GM21737 (cell line): Measurements from ENCODE around the gene WFDC1.

Experiments
- ATAC-seq: cut with Tn5 transposase; IDR thresholded peaks from one replicate; pipeline ENCODE4 v1.9.1; 2021; ENCODE audit warnings: mild to moderate bottlenecking, moderate library complexity; ENCODE audit not compliant: unreplicated experiment

Gene WFDC1

GRCh38 chr16:84349862-84350684, 55.4 kb downstream of the WFDC1 start:
- no peak for ATAC-seq

DNA sequence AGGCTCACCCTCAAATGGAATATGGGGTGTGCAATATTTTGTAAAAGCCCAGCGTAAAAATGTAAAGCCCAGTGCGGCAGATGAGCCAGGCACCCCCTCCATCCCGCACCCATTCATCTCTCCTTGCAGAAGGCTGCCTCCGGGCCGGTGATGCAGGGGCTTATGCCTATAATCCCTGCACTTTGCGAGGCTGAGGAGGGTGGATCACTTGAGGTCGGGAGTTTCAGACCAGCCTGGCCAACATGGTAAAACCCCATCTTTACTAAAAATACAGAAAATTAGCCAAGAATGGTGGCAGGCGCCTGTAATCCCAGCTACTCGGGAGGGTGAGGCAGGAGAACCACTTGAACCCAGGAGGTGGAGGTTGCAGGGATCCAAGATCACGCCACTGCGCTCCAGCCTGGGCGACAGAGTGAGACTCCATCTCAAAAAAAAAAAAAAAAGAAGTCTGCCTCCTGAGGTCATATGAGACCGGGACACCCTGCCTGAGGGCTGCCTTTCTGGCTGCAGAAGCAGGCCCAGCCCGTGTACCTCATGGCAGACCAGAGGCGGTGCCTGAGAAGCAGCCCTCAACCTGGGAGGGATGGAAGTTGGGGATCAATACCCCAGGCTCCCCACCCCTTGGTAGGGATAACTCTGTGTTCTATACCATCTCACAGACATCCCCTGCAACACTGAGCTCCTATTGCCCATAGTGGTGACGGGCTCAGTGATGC, 56.2 kb downstream of the WFDC1 start:
- ATAC-seq = no peak

DNA sequence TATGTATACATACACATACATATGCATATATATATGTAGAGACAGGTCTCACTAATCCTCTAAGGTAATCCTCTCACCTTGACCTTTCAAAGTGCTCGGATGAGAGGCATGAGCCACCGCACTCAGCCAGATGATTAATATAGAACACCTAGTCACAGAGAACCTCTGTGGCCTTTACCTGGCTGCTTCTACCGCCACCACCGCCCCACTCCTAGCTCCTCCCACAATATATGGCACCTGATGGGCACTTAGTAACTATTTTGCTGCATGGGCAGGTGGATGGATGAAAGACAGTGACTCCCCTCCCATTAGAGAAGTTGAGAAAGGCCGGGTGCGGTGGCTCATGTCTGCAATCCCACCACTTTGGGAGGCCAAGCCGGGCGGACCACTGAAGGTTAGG, 57.0 kb downstream of the WFDC1 start:
- no peak for ATAC-seq

GRCh38 chr16:84354306-84354705, 59.6 kb downstream of the WFDC1 start:
- no peak for ATAC-seq

DNA sequence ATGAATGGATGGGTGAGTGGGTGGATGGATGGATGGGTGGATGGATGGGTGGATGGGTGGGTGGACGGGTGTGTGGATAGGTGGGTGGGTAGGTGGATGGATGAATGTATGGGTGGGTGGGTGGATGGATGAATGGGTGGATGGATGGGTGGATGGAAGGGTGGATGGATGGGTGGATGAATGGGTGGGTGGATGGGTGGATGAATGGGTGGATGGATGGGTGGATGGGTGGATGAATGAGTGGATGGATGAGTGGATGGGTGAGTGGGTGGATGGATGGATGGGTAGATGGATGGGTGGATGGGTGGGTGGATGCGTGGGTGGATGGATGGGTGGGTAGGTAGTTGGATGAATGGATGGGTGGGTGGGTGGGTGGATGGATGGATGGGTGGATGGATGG, 60.5 kb downstream of the WFDC1 start:
- ATAC-seq = no peak

DNA sequence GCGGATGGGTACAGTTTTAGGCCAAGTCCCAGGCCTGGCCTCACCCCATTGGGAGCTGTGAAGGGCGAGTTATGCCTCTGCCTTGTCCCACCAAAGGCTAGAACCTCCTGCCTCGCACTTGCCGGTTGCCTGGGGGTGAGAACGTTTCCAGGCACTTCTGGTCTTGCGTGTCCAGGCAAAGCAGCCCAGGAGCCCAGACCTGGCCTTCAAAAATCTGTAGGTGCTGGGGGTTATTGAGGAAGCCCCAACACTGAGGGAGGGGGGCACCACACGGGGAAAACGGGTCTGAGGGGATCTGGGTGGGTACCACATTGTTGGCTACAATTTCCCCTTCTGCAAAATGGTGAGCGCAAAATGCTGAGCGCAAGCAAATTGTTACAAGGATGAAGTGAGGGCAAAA, 61.5 kb downstream of the WFDC1 start:
- ATAC-seq = no peak

DNA sequence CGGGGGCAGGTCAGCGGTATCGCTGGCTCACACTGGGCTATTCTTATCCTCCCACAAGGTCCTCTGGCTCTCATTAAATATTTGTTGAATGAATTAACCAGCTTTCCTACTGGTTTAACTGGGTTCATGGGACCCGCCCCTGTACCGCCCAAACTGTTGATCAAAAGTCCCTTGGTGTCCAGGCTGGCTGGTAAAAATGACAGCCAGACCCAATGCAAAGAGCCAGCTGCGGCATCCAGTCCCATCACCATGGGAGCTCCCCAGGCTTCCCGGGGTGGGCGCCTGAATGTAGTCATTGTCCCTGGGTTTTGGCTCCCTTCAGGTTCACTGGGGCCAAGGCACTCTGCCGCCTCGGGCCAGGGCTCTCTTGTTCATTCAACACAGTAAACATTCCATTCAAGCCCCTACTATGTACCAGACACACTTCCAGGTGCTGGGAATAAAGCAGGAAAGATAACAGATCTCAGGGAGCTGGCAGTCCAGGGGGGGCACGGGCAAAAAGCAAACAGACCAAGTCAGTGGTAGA, 62.0 kb downstream of the WFDC1 start:
- ATAC-seq = no peak

DNA sequence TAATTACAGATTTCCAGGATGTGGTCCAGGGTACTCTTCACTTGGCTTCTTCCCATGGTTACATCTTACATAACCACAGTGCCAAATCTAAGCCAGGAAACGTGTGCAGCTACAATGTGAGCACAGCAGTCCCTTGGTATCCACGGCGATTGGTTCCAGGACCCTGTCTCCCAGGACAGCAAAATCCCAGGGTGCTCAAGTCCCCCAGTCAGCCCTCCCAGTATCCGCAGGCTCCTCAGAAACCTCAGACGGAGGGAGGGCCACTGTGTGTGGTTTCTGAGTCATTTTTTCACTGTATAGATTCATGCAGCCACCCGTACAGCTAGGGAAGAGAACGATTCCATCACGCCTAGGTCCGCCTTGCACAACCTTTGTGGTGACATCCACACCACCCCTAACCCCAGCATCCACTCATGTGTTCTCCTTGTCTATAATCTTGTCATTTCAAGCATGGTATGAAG, 62.5 kb downstream of the WFDC1 start:
- no peak for ATAC-seq

GRCh38 chr16:84358601-84359295, 64.1 kb downstream of the WFDC1 start:
- no peak for ATAC-seq

DNA sequence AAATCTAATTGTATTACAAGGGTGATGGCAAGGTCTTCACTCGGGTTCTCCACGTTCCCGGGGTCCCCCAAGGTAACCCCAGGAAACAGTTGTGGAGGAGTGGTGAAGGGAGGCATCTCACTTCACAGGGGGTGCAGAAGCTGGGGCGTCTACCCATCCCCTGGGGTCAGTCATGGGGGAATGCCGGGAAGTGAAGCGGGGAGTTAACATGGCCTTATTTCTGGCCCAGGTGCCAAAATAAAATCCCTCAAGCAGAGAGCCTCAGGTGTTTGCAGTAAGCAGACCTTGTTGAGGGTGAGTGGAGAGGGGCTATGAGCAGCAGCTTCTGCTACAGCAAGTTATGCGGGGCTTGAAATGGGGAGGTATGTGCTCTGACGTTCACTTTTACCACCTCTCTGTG, 64.6 kb downstream of the WFDC1 start:
- ATAC-seq = no peak

GRCh38 chr16:84360170-84360569, 65.5 kb downstream of the WFDC1 start:
- ATAC-seq = no peak

DNA sequence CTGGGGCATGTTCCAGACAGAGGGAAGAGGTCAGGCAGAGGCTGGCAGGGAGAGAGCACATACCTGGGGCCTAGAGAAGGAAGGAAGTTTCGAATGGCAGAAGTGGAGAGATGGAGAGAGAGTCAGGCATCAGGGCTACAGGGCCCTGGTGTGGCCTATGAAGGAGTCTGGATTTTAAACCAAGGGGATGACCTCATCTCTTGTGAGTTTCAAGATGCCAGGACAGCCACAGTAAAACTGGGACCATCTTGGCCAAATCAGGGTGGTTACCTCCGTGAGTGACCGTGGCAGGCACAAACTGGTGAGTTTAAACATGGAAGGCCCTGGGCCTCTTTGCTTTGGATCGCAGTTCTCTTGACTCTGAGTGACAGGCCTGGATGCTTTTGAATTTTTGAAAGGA, 66.1 kb downstream of the WFDC1 start:
- no peak for ATAC-seq

DNA sequence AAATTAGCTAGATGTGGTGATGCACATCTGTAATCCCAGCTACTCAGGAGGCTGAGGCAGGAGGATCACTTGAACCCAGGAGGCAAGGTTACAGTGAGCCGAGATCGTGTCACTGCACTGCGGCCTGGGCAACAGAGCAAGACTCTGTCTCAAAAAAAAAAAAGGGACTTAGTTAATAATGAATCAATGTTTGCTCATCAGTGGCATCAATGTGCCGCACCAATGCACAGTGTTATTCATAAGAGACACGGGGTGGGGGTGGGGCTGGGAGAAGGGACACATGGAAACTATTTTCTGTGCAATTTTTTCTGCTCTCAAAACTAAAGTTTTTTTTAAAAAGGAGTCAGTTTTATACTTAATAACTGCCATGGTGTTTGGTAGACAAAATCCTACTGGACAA, 66.9 kb downstream of the WFDC1 start:
- ATAC-seq = no peak

DNA sequence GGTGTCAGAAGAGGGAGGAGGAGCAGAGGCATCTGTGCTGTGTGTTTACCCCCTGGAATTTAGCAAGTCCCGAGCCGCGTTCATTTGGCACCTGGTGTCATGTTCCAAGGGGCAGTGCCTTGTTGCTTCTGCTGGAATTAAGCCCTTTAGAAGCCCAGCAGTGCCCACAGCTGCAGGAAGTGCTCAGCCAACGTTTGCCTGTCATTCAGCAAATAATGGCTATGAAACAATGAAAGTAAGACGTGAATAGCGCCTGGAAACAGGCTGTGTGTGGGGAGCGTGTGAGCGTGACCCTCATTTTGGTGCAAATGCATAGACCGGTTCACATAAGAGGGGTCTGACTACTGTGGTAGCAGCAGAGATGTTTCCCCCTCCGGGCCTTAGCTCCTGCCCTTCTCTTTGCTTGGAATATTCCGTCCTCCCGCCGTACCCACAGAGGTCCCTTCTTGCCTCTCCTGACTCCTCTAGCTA, 67.8 kb downstream of the WFDC1 start:
- ATAC-seq = no peak

GRCh38 chr16:84366208-84366607, 71.5 kb downstream of the WFDC1 start:
- no peak for ATAC-seq

- no peak for ATAC-seq
These were observed 72.6 kb downstream of the WFDC1 start for GRCh38 chr16:84367297-84367680.

DNA sequence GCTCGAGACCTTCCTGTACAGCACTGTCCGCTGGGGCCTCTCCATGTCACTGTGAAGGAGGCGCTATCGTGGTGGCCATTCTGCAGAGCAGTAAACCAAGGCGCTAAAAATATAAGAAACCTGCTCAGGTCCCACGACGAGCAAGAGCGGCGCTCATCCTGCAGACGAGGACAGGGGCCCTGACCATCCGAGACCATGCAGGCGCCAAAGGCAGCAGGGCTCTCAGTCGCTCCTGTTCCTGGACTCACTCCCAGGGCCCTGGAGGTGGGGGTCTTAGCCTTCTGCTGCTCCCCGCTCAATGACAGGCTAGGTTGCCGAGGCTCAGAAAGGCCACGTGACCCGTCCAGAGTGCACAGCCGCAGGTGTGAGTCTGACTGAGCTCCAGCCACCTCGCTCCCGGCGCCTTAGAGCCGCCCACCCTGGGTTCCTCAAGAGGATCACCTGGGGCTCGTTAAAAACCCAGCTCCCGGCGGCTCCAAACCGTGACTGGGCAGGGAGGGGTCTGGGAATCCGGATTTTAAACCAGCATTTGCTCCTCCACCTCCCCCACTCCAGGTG, 73.2 kb downstream of the WFDC1 start:
- no peak for ATAC-seq

DNA sequence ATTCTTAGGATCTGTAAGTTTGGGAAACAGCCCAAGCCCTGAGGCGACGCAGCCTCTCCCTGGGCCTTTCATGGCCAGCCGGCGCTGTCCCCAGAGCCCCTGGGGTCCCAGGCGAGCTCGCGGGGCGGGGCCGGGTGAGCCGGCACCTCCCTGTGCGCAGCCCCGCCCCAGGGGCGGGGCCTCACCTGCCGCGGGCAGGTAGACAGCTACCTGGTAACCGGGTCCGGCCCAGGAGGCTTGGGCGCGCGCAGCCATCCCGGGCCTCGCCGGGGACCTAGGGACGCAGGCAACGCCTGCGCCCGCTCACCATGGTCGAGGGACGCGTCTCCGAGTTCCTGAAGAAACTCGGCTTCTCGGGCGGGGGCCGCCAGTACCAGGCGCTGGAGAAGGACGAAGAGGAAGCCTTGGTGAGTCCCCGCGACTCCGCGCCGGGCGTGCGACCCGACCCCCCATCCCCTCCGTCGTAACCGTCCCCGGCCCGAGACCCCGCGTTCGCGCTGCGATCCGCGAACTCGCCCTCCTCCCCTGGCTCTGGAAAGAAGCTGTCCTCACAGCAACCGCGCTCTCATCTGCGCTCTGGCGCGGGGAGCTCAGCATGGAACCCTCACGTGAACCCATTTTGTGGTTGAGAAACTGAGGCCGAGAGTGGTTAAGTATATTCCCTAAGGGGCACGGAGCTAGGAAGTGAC, 73.8 kb downstream of the WFDC1 start, which contains the start of gene ATP2C2:
ATP2C2 (plus strand) TSS at position 231 of the 689 bp plus-strand sequence; CDS start at position 309, 78 bp downstream.
- no peak for ATAC-seq

GRCh38 chr16:84369105-84369504, 74.4 kb downstream of the WFDC1 start:
- ATAC-seq = no peak

DNA sequence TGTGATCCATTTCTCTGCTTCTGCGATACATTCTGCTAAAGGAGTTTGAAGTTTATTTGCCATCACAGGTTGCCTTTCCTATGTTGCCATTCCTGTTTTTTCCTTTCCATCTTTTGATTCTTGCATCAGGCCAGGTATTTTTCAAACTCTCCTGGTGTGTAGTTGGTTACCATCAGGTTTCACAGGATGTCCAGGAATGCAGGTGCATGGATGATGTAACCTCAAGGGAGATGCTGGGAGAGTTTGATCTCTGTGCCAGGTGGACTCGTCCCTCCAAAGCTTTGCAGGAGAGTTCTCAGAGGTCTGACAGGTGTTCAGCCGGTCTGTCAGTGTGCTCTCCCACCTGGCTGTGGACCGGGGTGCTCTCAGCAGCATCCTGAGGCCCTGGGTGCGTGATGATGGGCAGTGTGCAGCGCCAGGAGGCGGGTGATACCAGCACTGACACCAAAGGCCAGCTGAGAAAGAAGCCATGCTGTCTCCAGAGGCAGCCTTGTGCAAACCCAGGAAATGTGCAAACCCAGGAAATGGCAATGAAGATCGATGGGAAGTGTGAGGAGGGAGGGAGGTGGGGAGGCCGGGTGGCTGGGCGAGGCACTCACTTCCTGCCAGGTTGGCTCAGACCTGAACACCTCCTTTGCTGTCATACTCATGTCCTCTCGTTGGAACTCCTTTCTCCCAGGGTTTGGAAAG, 75.4 kb downstream of the WFDC1 start:
- ATAC-seq = no peak
